Vagina (tissue), 2 donors: Measurements from ENCODE around the gene HOXD13. TPM values are rescaled to one million over a fixed set of nuclear protein-coding genes. Genes with fewer than 3 reads are reported as not detected.
A peak's percentile ranks its signal among the peaks of the same experiment; 100 is the strongest.

Experiments used
- DNase-seq, 2 donors: peaks; one replicate each; pipeline ENCODE4 v3.0.0-alpha.2; 2017; ENCODE audit errors: extremely low spot score in 2 of 2
- H3K27ac ChIP-seq: fragments of 200-600 bp; sonication (generic); one replicate; pipeline ENCODE4 v1.5.1; 2019
- H3K27me3 ChIP-seq: fragments of 200-600 bp; sonication (generic); one replicate; pipeline ENCODE4 v1.5.1; 2019
- H3K36me3 ChIP-seq, 2 donors: fragments of 200-600 bp; sonication (generic); one replicate each; pipeline ENCODE4 v1.5.1; 2017 to 2019
- H3K4me1 ChIP-seq: fragments of 200-600 bp; sonication (generic); one replicate; pipeline ENCODE4 v1.5.1; 2019
- H3K4me3 ChIP-seq, 2 donors: fragments of 200-600 bp; sonication (generic); 1 replicate in 1 of 2; 2 replicates in 1 of 2; pipeline ENCODE4 v1.5.1; 2016 to 2019
- H3K9me3 ChIP-seq: fragments of 200-600 bp; sonication (generic); one replicate; pipeline ENCODE4 v1.5.1; 2019
- CTCF ChIP-seq, 3 experiments: fragments of 450-650 bp in 2 of 3; fragments of 200-600 bp in 1 of 3; sonication (generic) in 1 of 3; IDR thresholded peaks; one replicate each; pipeline ENCODE4 v1.5.1; 2017 to 2019; ENCODE audit warnings: antibody characterized with exemption in 3 of 3, mild to moderate bottlenecking in 2 of 3, moderate library complexity in 2 of 3
- POLR2A ChIP-seq, 2 donors: fragments of 450-650 bp; IDR thresholded peaks; one replicate each; pipeline ENCODE4 v1.6.1; 2017; ENCODE audit warnings: antibody characterized with exemption in 2 of 2, mild to moderate bottlenecking in 2 of 2, moderate library complexity in 2 of 2
- POLR2AphosphoS5 ChIP-seq, 2 donors: sonication (generic); formaldehyde crosslinking; IDR thresholded peaks; one replicate each; pipeline ENCODE4 v1.9.0; 2017; ENCODE audit warnings: antibody characterized with exemption in 2 of 2, mild to moderate bottlenecking in 2 of 2, low read depth in 1 of 2; ENCODE audit not compliant: insufficient read depth in 1 of 2
- intact Hi-C: fragments of 100-400 bp; cut with DNase I; formaldehyde crosslinking; loops from one replicate; pipeline ENCODE4 v1.15.1; 2023
- total RNA-seq: library from RNA; depleted of rRNA; stranded (reverse); fragments of >200 nt; gene quantifications from one replicate; pipeline ENCODE4 v1.2.3, GENCODE V29; 2016

Gene HOXD13
- total RNA-seq, 1 donor from 2014 or later, result 15.7 TPM

- DNase-seq, result no peak
- Histone ChIP-seq H3K9me3 (no peaks in the 10 kb centered on the region), H3K27me3 (no peaks in the 10 kb centered on the region), H3K27ac (no peak overlapping the region), H3K4me1 (peaks cover 52% of the 10 kb centered on the region), H3K4me3 (peak overlapping the region in 1 of 2 donors; percentile 3), H3K36me3 (no peaks in the 10 kb centered on the region)
- TF ChIP-seq POLR2A (IDR thresholded peaks at IDR 0.05), result no peak
- no peak for TF ChIP-seq CTCF (IDR thresholded peaks at IDR 0.05)
- no peak for TF ChIP-seq POLR2AphosphoS5 (IDR thresholded peaks at IDR 0.05; ENCODE audit: insufficient read depth in 1 of 2, low read depth in 1 of 2)
- intact Hi-C loops, result no loop called here
Observed at GRCh38 chr2:176110415-176111308, 18.1 kb downstream of the HOXD13 start.

- peak overlapping the region in 1 of 2 donors; percentile 3 for H3K4me3 ChIP-seq
- TF ChIP-seq POLR2AphosphoS5 (IDR thresholded peaks at IDR 0.05; ENCODE audit: insufficient read depth in 1 of 2, low read depth in 1 of 2) (no peak), POLR2A (IDR thresholded peaks at IDR 0.05) (no peak), CTCF (IDR thresholded peaks at IDR 0.05) (no peak)
Observed at GRCh38 chr2:176111309-176111663, 18.8 kb downstream of the HOXD13 start.

GRCh38 chr2:176111846-176112374 is 19.4 kb downstream of the HOXD13 start:
- no peaks in the 10 kb centered on the region for H3K27me3 ChIP-seq
- intact Hi-C loops, result no loop called here
- no peak for DNase-seq
- H3K4me1 ChIP-seq, result peaks cover 51% of the 10 kb centered on the region
- no peak for TF ChIP-seq POLR2AphosphoS5 (IDR thresholded peaks at IDR 0.05; ENCODE audit: insufficient read depth in 1 of 2, low read depth in 1 of 2)
- H3K27ac ChIP-seq, result no peak overlapping the region
- no peaks in the 10 kb centered on the region for H3K36me3 ChIP-seq
- no peaks in the 10 kb centered on the region for H3K9me3 ChIP-seq
- H3K4me3 ChIP-seq, result no peak overlapping the region

More at GRCh38 chr2:176111309-176111663, 18.8 kb downstream of the HOXD13 start:
- intact Hi-C loops, result no loop called here
- no peak for DNase-seq
- Histone ChIP-seq H3K4me1 (peaks cover 57% of the 10 kb centered on the region), H3K9me3 (no peaks in the 10 kb centered on the region), H3K36me3 (no peaks in the 10 kb centered on the region), H3K27ac (no peak overlapping the region), H3K27me3 (no peaks in the 10 kb centered on the region)

- no peak for TF ChIP-seq POLR2AphosphoS5 (IDR thresholded peaks at IDR 0.05; ENCODE audit: insufficient read depth in 1 of 2, low read depth in 1 of 2)
- TF ChIP-seq CTCF (IDR thresholded peaks at IDR 0.05), result no peak
- no peak for TF ChIP-seq POLR2A (IDR thresholded peaks at IDR 0.05)
- intact Hi-C loops, result no loop called here
- Histone ChIP-seq H3K4me1 (peaks cover 57% of the 10 kb centered on the region), H3K9me3 (no peaks in the 10 kb centered on the region), H3K36me3 (peaks cover 0 to 6% of the 10 kb centered on the region in 2 donors), H3K27ac (no peak overlapping the region), H3K27me3 (no peaks in the 10 kb centered on the region), H3K4me3 (no peak overlapping the region)
- no peak for DNase-seq
Observed at GRCh38 chr2:176112375-176113302, 20.1 kb downstream of the HOXD13 start.
